ENCODE data around the gene BCR. TPM values are rescaled to one million over a fixed set of nuclear protein-coding genes. Genes with fewer than 3 reads are reported as not detected.
A peak's percentile ranks its signal among the peaks of the same experiment; 100 is the strongest.

BCR gene
- total and polyA plus RNA-seq, 2 of the 13 experiments (the other 11 are each of a cell fraction or from before 2014, with no cell fraction given): 19.9 to 33.6 TPM

GRCh38 chr22:23223569-23224317 is 43.4 kb downstream of the BCR start (continued):
- TF ChIP-seq, protein P1, sequence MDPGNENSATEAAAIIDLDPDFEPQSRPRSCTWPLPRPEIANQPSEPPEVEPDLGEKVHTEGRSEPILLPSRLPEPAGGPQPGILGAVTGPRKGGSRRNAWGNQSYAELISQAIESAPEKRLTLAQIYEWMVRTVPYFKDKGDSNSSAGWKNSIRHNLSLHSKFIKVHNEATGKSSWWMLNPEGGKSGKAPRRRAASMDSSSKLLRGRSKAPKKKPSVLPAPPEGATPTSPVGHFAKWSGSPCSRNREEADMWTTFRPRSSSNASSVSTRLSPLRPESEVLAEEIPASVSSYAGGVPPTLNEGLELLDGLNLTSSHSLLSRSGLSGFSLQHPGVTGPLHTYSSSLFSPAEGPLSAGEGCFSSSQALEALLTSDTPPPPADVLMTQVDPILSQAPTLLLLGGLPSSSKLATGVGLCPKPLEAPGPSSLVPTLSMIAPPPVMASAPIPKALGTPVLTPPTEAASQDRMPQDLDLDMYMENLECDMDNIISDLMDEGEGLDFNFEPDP (CRISPR knock-in tag; conservative IDR thresholded peaks at IDR 0.05): 0 out of 2 replicates have a peak, but pooled peaks have one; percentile 8
- TF ChIP-seq ZBTB38 (CRISPR knock-in tag; IDR thresholded peaks at IDR 0.05) (peak; percentile 15; the same call in 1 of the 2 replicates), FOXK1 (CRISPR knock-in tag; IDR thresholded peaks at IDR 0.05; ENCODE audit: borderline replicate concordance, low read depth) (no peak), ZNF713 (CRISPR knock-in tag; IDR thresholded peaks at IDR 0.05) (no peak), ZNF605 (CRISPR knock-in tag; IDR thresholded peaks at IDR 0.05) (0 out of 2 replicates have a peak, but pooled peaks have one; percentile 52), TAF15 (IDR thresholded peaks at IDR 0.05; ENCODE audit: low read depth, low read length, poor library complexity, severe bottlenecking) (no peak)

GRCh38 chr22:23224846-23225245 is 44.5 kb downstream of the BCR start:
- 100% methylated on average over 6 of the region's 7 CpGs for WGBS (ENCODE audit: low lambda C conversion rate)
- intact Hi-C loops (cut with micrococcal nuclease; ENCODE audit: unreplicated experiment) (no loop called here), in situ Hi-C loops (cut with HindIII; ENCODE audit: extremely low pct_ligation_motif_present, low pct_unique_long_range_greater_than_20kb) (no loop called here)
- POLR2A ChIA-PET: no interaction called here
- H2AFZ ChIP-seq (ENCODE audit: low read length): no peak overlapping the region
- no peak overlapping the region for H3K27ac ChIP-seq (ENCODE audit: extremely low read length, insufficient read depth, low read length)
- H3K4me3 ChIP-seq (replicated peaks in 1 of 3; ENCODE audit: insufficient read depth in 1 of 3, low read depth in 2 of 3, low read length in 3 of 3): no peak overlapping the region
- no peak overlapping the region for H3K4me2 ChIP-seq (ENCODE audit: low read depth, low read length)
- CTCF ChIA-PET (ENCODE audit: low intra/inter-chr PET ratio, low total read pairs): no interaction called here
- peaks cover 44% of the 10 kb centered on the region for H3K4me1 ChIP-seq (ENCODE audit: insufficient read depth, low read length)
- DNase-seq (ENCODE audit: low spot score) (no peak), FAIRE-seq (no peak), ATAC-seq (no peak)
- no peaks in the 10 kb centered on the region for H3K9me3 ChIP-seq (ENCODE audit: low read length)
- H3K9ac ChIP-seq (ENCODE audit: insufficient read depth, low read depth, low read length): no peak overlapping the region
- peaks cover 0 to 4% of the 10 kb centered on the region in 2 experiments; a peak in 4 of 5 replicates for H3K36me3 ChIP-seq (replicated peaks in 1 of 2; ENCODE audit: control insufficient read depth in 1 of 2, insufficient read depth in 2 of 2, low read length in 2 of 2)
- BruUV-seq (replicated peaks): no TSS peak
- peaks cover 24% of the 10 kb centered on the region for H4K20me1 ChIP-seq (ENCODE audit: insufficient read depth, low read length)
- H3K79me2 ChIP-seq (ENCODE audit: insufficient read depth, low read length): peaks cover 88% of the 10 kb centered on the region
- H3K27me3 ChIP-seq (ENCODE audit: control insufficient read depth in 1 of 2, insufficient read depth in 2 of 2, low read length in 2 of 2): no peaks in the 10 kb centered on the region
- TF ChIP-seq ZBTB26 (CRISPR knock-in tag; IDR thresholded peaks at IDR 0.05; ENCODE audit: borderline replicate concordance) (no peak), TMF1 (CRISPR knock-in tag; IDR thresholded peaks at IDR 0.05; ENCODE audit: low read depth) (no peak), SIN3B (IDR thresholded peaks at IDR 0.05; ENCODE audit: low read length) (no peak)
- TF ChIP-seq, protein P2, sequence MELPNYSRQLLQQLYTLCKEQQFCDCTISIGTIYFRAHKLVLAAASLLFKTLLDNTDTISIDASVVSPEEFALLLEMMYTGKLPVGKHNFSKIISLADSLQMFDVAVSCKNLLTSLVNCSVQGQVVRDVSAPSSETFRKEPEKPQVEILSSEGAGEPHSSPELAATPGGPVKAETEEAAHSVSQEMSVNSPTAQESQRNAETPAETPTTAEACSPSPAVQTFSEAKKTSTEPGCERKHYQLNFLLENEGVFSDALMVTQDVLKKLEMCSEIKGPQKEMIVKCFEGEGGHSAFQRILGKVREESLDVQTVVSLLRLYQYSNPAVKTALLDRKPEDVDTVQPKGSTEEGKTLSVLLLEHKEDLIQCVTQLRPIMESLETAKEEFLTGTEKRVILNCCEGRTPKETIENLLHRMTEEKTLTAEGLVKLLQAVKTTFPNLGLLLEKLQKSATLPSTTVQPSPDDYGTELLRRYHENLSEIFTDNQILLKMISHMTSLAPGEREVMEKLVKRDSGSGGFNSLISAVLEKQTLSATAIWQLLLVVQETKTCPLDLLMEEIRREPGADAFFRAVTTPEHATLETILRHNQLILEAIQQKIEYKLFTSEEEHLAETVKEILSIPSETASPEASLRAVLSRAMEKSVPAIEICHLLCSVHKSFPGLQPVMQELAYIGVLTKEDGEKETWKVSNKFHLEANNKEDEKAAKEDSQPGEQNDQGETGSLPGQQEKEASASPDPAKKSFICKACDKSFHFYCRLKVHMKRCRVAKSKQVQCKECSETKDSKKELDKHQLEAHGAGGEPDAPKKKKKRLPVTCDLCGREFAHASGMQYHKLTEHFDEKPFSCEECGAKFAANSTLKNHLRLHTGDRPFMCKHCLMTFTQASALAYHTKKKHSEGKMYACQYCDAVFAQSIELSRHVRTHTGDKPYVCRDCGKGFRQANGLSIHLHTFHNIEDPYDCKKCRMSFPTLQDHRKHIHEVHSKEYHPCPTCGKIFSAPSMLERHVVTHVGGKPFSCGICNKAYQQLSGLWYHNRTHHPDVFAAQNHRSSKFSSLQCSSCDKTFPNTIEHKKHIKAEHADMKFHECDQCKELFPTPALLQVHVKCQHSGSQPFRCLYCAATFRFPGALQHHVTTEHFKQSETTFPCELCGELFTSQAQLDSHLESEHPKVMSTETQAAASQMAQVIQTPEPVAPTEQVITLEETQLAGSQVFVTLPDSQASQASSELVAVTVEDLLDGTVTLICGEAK (IDR thresholded peaks at IDR 0.05): no peak
- TF ChIP-seq, protein P2 (CRISPR knock-in tag; IDR thresholded peaks at IDR 0.05): no peak
